Neural progenitor cell (in vitro differentiated cells): ENCODE data around the gene NEUROD6. TPM values are rescaled to one million over a fixed set of nuclear protein-coding genes. Genes with fewer than 3 reads are reported as not detected.

Experiments used
- DNase-seq: peaks from one replicate; pipeline ENCODE4 v3.0.0-alpha.2; 2016; ENCODE audit warnings: low spot score
- H2AFZ ChIP-seq: fragments of 200-600 bp; sonication (generic); replicated peaks from 2 replicates; pipeline ENCODE4 v1.6.1; 2016; ENCODE audit warnings: antibody characterized with exemption
- H3F3A ChIP-seq: fragments of 200-600 bp; sonication (generic); 2 replicates; pipeline ENCODE4 v1.6.1; 2016; ENCODE audit warnings: antibody characterized with exemption, low read depth
- H3K27ac ChIP-seq: fragments of 200-600 bp; sonication (generic); 2 replicates; pipeline ENCODE4 v1.5.1; 2016; ENCODE audit warnings: mild to moderate bottlenecking
- H3K27me3 ChIP-seq: fragments of 200-600 bp; sonication (generic); 2 replicates; pipeline ENCODE4 v1.6.1; 2016; ENCODE audit warnings: mild to moderate bottlenecking, moderate library complexity
- H3K36me3 ChIP-seq: fragments of 200-600 bp; sonication (generic); 2 replicates; pipeline ENCODE4 v1.5.1; 2016
- H3K4me1 ChIP-seq: fragments of 200-600 bp; sonication (generic); 2 replicates; pipeline ENCODE4 v1.6.1; 2016; ENCODE audit warnings: mixed run types
- H3K4me2 ChIP-seq: fragments of 200-600 bp; sonication (generic); 2 replicates; pipeline ENCODE4 v1.6.1; 2016
- H3K4me3 ChIP-seq: fragments of 200-600 bp; sonication (generic); 2 replicates; pipeline ENCODE4 v1.5.1; 2016
- H3K79me2 ChIP-seq: fragments of 200-600 bp; sonication (generic); 2 replicates; pipeline ENCODE4 v1.6.1; 2016; ENCODE audit warnings: low read depth
- H3K9ac ChIP-seq: fragments of 200-600 bp; sonication (generic); 2 replicates; pipeline ENCODE4 v1.6.1; 2016
- H3K9me3 ChIP-seq: fragments of 200-600 bp; sonication (generic); 2 replicates; pipeline ENCODE4 v1.5.1; 2016; ENCODE audit warnings: low read depth
- H4K20me1 ChIP-seq: fragments of 200-600 bp; sonication (generic); 2 replicates; pipeline ENCODE4 v1.6.1; 2016; ENCODE audit warnings: low read depth
- H3K27ac Mint-ChIP-seq: 3 replicates; pipeline ENCODE4 v1.8.0; 2021; ENCODE audit warnings: mixed read lengths
- H3K27me3 Mint-ChIP-seq: 2 replicates; pipeline ENCODE4 v1.8.0; 2022; ENCODE audit warnings: low read depth, mild to moderate bottlenecking, inconsistent platforms, moderate library complexity, mixed read lengths; ENCODE audit not compliant: insufficient read depth
- H3K36me3 Mint-ChIP-seq: 3 replicates; pipeline ENCODE4 v1.8.0; 2021; ENCODE audit warnings: mixed read lengths
- H3K4me1 Mint-ChIP-seq: 3 replicates; pipeline ENCODE4 v1.8.0; 2021; ENCODE audit warnings: mixed read lengths
- H3K4me3 Mint-ChIP-seq: 3 replicates; pipeline ENCODE4 v1.8.0; 2021; ENCODE audit warnings: mild to moderate bottlenecking, moderate library complexity, mixed read lengths
- H3K9me3 Mint-ChIP-seq: 3 replicates; pipeline ENCODE4 v1.8.0; 2020; ENCODE audit warnings: mixed read lengths
- EZH2 ChIP-seq: fragments of 200-600 bp; sonication (generic); IDR thresholded peaks from 2 replicates; pipeline ENCODE4 v1.6.1; 2017; ENCODE audit warnings: antibody characterized with exemption, mild to moderate bottlenecking, moderate library complexity
- EZH2phosphoT487 ChIP-seq: fragments of 200-600 bp; sonication (generic); IDR thresholded peaks from 2 replicates; pipeline ENCODE4 v1.6.1; 2017; ENCODE audit warnings: antibody characterized with exemption
- total RNA-seq: library from RNA; depleted of rRNA; stranded (reverse); fragments of >200 nt; gene quantifications from 2 replicates; pipeline ENCODE4 v1.2.3, GENCODE V29; 2015; ENCODE audit warnings: low replicate concordance
- TF ChIP-seq, protein P1 (sequence below): fragments of 200-600 bp; sonication (generic); IDR thresholded peaks from 2 replicates; pipeline ENCODE4 v1.5.1; 2017; ENCODE audit warnings: antibody characterized with exemption, mild to moderate bottlenecking

NEUROD6 gene
- total RNA-seq, 1 donor from 2014 or later, result not detected

DNA sequence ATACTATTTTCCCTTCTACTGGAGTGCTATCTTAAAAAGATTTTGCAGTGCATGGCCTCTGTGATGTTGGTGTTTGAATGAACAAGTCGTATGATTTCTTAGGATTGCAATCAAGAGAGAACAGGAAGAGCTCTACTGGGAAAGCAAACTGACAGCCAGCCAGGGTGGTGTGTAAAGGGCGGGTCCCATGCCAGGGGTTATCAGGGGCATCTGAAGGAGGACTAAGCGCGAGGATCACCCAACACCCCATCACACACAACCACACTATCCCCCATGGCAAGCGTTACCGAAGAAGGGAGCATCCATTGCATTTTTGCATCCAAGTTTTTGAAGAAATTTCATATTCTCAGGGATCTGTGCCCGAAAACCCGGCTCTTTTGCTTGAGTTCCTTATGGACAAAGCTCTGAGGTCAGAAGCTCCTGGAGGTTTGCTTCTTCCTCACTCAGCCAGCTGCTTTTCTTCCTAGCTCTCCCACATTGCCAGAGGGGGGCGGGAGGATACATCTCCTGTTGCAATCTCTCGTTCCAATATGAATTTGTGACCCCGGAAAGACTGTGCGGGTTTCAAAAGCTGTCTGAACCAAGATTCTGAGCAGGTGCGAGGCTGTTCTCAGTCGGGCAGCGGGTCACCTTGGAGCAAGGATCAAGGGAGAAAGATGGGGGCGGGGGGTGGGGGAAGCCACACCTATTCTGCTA, 5.2 kb downstream of the NEUROD6 start:
- Histone ChIP-seq H4K20me1 (no peaks in the 10 kb centered on the region), H3K4me2 (no peak overlapping the region), H3K79me2 (no peaks in the 10 kb centered on the region), H3K9ac (no peak overlapping the region), H3K9me3 (no peaks in the 10 kb centered on the region), H3K36me3 (no peaks in the 10 kb centered on the region), H2AFZ (peak overlapping the region; percentile 86), H3K27me3 (peaks cover 68% of the 10 kb centered on the region), H3K27ac (no peak overlapping the region), H3K4me3 (no peak overlapping the region), H3K4me1 (no peaks in the 10 kb centered on the region), H3F3A (no peaks in the 10 kb centered on the region)
- DNase-seq, result no peak
- Mint-ChIP-seq H3K27me3 (peaks cover 9% of the 10 kb centered on the region), H3K4me1 (no peaks in the 10 kb centered on the region), H3K36me3 (no peaks in the 10 kb centered on the region), H3K27ac (no peak overlapping the region), H3K9me3 (no peaks in the 10 kb centered on the region), H3K4me3 (no peak overlapping the region)
- TF ChIP-seq EZH2 (no peak), EZH2phosphoT487 (no peak)
- TF ChIP-seq, protein P1, sequence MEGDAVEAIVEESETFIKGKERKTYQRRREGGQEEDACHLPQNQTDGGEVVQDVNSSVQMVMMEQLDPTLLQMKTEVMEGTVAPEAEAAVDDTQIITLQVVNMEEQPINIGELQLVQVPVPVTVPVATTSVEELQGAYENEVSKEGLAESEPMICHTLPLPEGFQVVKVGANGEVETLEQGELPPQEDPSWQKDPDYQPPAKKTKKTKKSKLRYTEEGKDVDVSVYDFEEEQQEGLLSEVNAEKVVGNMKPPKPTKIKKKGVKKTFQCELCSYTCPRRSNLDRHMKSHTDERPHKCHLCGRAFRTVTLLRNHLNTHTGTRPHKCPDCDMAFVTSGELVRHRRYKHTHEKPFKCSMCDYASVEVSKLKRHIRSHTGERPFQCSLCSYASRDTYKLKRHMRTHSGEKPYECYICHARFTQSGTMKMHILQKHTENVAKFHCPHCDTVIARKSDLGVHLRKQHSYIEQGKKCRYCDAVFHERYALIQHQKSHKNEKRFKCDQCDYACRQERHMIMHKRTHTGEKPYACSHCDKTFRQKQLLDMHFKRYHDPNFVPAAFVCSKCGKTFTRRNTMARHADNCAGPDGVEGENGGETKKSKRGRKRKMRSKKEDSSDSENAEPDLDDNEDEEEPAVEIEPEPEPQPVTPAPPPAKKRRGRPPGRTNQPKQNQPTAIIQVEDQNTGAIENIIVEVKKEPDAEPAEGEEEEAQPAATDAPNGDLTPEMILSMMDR, result no peak

DNA sequence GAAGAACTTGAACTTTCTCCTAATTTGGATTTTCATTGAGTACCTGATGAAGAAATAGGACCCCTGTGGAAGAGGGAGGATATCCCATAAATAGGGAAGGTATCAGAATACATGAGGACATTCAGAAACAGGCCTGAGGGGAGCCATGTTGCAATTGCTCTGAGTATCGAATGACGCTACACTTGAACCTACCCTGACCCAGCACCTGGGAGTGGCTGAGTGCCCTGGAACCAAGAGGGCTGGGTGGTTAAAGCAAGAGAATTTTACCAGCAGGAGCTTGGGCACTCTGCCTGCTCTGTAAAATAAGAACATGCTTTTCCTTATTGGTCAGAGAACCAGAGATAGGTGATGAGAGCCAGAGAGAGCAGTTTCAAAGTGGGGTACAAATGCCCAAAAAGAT, 7.2 kb downstream of the NEUROD6 start:
- no peak overlapping the region for H3K4me3 ChIP-seq
- TF ChIP-seq EZH2phosphoT487 (no peak), EZH2 (no peak)
- TF ChIP-seq, protein P1, result no peak
- Mint-ChIP-seq H3K4me1 (no peaks in the 10 kb centered on the region), H3K27me3 (peaks cover 7% of the 10 kb centered on the region), H3K36me3 (no peaks in the 10 kb centered on the region), H3K4me3 (no peak overlapping the region), H3K9me3 (no peaks in the 10 kb centered on the region), H3K27ac (no peak overlapping the region)
- no peaks in the 10 kb centered on the region for H4K20me1 ChIP-seq
- no peak for DNase-seq
- peaks cover 54% of the 10 kb centered on the region for H3K27me3 ChIP-seq
- H3K9me3 ChIP-seq, result no peaks in the 10 kb centered on the region
- no peak overlapping the region for H2AFZ ChIP-seq
- no peaks in the 10 kb centered on the region for H3K4me1 ChIP-seq
- no peak overlapping the region for H3K4me2 ChIP-seq
- H3K9ac ChIP-seq, result no peak overlapping the region
- no peaks in the 10 kb centered on the region for H3K36me3 ChIP-seq
- H3F3A ChIP-seq, result no peaks in the 10 kb centered on the region
- no peaks in the 10 kb centered on the region for H3K79me2 ChIP-seq
- H3K27ac ChIP-seq, result no peak overlapping the region

DNA sequence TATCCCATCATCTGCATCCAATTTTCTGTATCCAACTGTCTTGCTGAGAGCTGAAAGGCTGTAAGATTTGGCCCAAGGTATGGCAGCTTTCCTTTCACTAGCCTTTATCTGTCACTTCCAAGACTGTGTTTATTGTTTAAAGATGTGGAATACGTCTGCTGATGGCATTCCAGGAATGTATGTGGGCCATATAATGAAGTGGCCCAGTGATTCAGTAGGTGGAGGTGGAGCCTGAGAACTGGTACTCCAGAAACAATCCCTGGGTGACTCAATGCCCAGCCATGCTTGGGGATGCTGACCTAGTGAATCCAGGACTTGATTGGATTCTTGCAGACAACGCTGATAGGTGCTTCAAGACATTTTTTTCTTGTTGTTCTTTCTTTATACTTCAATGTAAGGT, 13.5 kb downstream of the NEUROD6 start:
- Mint-ChIP-seq H3K9me3 (no peaks in the 10 kb centered on the region), H3K4me3 (no peak overlapping the region), H3K36me3 (no peaks in the 10 kb centered on the region), H3K27ac (no peak overlapping the region), H3K4me1 (no peaks in the 10 kb centered on the region), H3K27me3 (no peaks in the 10 kb centered on the region)
- Histone ChIP-seq H3K4me3 (no peak overlapping the region), H3K9me3 (no peaks in the 10 kb centered on the region), H3K36me3 (no peaks in the 10 kb centered on the region), H3K9ac (no peak overlapping the region), H3F3A (no peaks in the 10 kb centered on the region), H2AFZ (no peak overlapping the region), H4K20me1 (no peaks in the 10 kb centered on the region), H3K79me2 (no peaks in the 10 kb centered on the region), H3K27ac (no peak overlapping the region), H3K4me2 (no peak overlapping the region), H3K27me3 (no peaks in the 10 kb centered on the region), H3K4me1 (no peaks in the 10 kb centered on the region)
- no peak for DNase-seq
- no peak for TF ChIP-seq EZH2phosphoT487

DNA sequence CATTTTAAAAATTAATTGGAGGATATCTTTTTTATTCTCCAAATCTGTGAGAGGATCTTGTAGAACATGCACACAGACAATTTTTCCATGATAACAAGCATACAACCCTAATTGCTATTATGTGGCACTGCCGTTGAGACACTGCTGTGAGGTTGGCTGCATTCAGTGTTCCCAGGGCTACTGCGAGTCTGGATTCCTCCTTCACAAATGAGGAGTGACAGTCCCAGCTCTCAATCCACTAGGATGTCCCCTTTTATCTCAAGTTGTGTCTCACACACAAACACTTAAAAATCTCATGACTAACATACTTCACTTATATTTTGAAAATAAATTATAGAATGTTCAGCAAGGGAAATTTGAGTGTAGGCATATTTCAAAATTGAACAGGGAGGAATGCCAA, 14.1 kb downstream of the NEUROD6 start:
- no peaks in the 10 kb centered on the region for H3K9me3 Mint-ChIP-seq
- Histone ChIP-seq H2AFZ (no peak overlapping the region), H3K4me3 (no peak overlapping the region), H3K9ac (no peak overlapping the region), H3K36me3 (no peaks in the 10 kb centered on the region), H3K79me2 (no peaks in the 10 kb centered on the region), H3K4me1 (no peaks in the 10 kb centered on the region), H3K27me3 (no peaks in the 10 kb centered on the region), H3K4me2 (no peak overlapping the region), H4K20me1 (no peaks in the 10 kb centered on the region), H3K27ac (no peak overlapping the region), H3F3A (no peaks in the 10 kb centered on the region), H3K9me3 (no peaks in the 10 kb centered on the region)
- no peak for TF ChIP-seq EZH2phosphoT487
- no peak for TF ChIP-seq EZH2
- TF ChIP-seq, protein P1, result no peak
- no peak overlapping the region for H3K27ac Mint-ChIP-seq
- H3K4me1 Mint-ChIP-seq, result no peaks in the 10 kb centered on the region
- no peak overlapping the region for H3K4me3 Mint-ChIP-seq
- no peaks in the 10 kb centered on the region for H3K27me3 Mint-ChIP-seq
- no peak for DNase-seq
- H3K36me3 Mint-ChIP-seq, result no peaks in the 10 kb centered on the region
